BE2C (cell line): Measurements from ENCODE around the gene KASH5.

Experiments
- DNase-seq: peaks from one replicate; pipeline ENCODE4 v3.0.0-alpha.2; 2020
- H3K27me3 ChIP-seq: fragments of 250-450 bp; sonication (Bioruptor Pico); 2 replicates; pipeline ENCODE4 v1.5.1; 2020; ENCODE audit warnings: mild to moderate bottlenecking
- H3K36me3 ChIP-seq: fragments of 250-450 bp; sonication (Bioruptor Pico); 2 replicates; pipeline ENCODE4 v1.5.1; 2020; ENCODE audit warnings: mild to moderate bottlenecking
- H3K4me1 ChIP-seq: fragments of 250-450 bp; sonication (Bioruptor Pico); 2 replicates; pipeline ENCODE4 v1.5.1; 2020
- H3K4me3 ChIP-seq: 2 replicates; pipeline ENCODE4 v1.5.1; 2011; ENCODE audit warnings: low read depth, low read length
- H3K9me3 ChIP-seq: fragments of 250-450 bp; sonication (Bioruptor Pico); 2 replicates; pipeline ENCODE4 v1.5.1; 2020
- TF ChIP-seq, protein P1 (sequence below): IDR thresholded peaks from 2 replicates; pipeline ENCODE4 v1.5.1; 2012; ENCODE audit warnings: mild to moderate bottlenecking, low read depth, low read length

Gene KASH5

GRCh38 chr19:49340865-49341718 lies 47.0 kb upstream of the KASH5 start:
- no peaks in the 10 kb centered on the region for H3K27me3 ChIP-seq
- no peaks in the 10 kb centered on the region; the same call in 1 of the 2 replicates for H3K4me1 ChIP-seq
- no peak for DNase-seq
- H3K9me3 ChIP-seq, result no peaks in the 10 kb centered on the region; the same call in 1 of the 2 replicates
- no peaks in the 10 kb centered on the region for H3K36me3 ChIP-seq
- no peak overlapping the region for H3K4me3 ChIP-seq
- TF ChIP-seq, protein P1, sequence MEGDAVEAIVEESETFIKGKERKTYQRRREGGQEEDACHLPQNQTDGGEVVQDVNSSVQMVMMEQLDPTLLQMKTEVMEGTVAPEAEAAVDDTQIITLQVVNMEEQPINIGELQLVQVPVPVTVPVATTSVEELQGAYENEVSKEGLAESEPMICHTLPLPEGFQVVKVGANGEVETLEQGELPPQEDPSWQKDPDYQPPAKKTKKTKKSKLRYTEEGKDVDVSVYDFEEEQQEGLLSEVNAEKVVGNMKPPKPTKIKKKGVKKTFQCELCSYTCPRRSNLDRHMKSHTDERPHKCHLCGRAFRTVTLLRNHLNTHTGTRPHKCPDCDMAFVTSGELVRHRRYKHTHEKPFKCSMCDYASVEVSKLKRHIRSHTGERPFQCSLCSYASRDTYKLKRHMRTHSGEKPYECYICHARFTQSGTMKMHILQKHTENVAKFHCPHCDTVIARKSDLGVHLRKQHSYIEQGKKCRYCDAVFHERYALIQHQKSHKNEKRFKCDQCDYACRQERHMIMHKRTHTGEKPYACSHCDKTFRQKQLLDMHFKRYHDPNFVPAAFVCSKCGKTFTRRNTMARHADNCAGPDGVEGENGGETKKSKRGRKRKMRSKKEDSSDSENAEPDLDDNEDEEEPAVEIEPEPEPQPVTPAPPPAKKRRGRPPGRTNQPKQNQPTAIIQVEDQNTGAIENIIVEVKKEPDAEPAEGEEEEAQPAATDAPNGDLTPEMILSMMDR, result no peak

DNA sequence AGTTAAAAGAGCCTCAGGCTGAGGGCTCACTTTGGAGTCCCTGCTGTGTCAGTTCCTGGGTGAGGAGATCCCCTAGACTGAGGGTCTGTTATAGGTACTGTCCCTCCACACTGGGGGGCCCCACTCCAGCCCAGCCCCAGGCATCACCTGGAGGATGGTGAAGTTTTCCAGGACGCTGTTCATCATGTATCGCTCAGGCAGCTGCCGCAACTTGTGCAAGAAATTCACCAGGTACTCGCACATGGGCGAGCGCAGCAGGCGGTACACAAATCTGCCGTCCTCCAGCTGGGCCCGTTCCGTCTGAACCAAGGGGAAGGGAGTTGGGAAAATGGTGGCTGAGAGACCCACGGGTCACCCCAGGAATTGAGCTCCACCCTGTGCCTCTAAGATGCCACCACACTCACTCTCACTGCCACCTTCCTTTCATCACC lies 45.7 kb upstream of the KASH5 start:
- H3K27me3 ChIP-seq, result no peaks in the 10 kb centered on the region
- no peaks in the 10 kb centered on the region for H3K36me3 ChIP-seq
- H3K9me3 ChIP-seq, result no peaks in the 10 kb centered on the region; the same call in 1 of the 2 replicates
- H3K4me3 ChIP-seq, result no peak overlapping the region
- no peak for DNase-seq
- no peaks in the 10 kb centered on the region; the same call in 1 of the 2 replicates for H3K4me1 ChIP-seq
- TF ChIP-seq, protein P1, result no peak

DNA sequence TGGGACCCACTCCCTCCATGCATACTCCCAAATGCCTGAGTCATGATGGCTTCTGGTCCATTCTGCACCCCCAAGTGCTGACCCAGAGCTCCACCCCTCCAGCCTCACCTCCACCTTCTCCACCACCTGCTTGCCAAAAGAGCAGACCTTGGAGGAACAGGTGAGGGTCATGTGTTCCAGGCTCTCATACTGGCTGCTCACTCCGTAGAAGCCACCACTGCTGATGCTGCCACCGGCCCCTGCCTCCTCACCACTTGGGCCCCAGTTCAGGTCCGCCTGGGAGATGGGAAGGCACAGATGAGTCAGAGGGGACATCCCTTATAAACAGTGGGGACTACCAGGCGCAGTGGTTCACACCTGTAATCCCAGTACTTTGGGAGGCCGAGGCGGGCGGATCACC lies 44.9 kb upstream of the KASH5 start:
- no peak for DNase-seq
- TF ChIP-seq, protein P1, result no peak
- Histone ChIP-seq H3K4me1 (no peaks in the 10 kb centered on the region; the same call in 1 of the 2 replicates), H3K9me3 (no peaks in the 10 kb centered on the region; the same call in 1 of the 2 replicates), H3K27me3 (no peaks in the 10 kb centered on the region), H3K36me3 (no peaks in the 10 kb centered on the region), H3K4me3 (no peak overlapping the region)

DNA sequence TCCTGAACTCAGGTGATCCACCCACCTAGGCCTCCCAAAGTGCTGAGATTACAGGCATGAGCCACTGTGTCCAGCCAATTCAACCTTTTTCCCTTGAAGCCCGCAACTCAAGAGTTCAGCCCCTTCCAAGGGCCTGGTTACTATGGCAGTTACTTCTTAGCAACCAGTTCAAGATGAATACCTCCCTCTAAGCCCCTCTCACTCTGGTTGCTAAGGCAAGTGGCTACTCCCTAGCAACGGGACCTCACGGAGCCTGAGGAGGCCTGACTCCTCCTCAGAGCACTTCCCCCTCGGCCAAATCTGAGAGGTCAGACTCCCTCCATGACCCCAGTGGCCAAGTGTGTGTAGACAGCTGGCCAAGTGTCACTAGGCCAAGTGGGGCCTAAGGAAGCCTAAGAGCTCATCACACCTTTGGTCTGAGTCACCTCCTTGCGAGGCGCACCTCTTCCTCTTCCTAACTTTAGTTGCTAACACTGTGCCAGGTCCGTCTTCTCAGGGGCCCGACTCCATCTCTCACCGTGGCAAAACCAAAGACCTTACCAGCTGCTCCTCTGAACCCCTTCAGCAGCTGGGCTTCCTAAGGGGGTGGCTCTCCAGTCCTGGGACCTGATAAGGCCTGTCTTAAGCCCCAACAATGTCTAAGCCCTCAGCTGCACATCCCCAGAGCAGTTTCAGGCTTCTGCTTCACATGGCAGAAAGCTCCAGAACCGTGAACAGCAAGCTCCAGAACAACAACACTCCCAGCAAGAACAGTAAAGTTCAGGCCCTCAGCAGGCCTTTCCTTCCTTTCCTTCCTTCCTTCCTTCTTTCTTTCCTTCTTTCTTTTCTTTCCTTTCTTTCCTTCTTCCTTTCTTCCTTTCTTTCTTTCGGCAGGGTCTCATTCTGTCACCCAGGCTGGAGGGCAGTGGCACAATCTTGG lies 43.3 kb upstream of the KASH5 start:
- no peaks in the 10 kb centered on the region for H3K27me3 ChIP-seq
- DNase-seq, result no peak
- H3K36me3 ChIP-seq, result no peaks in the 10 kb centered on the region
- no peak overlapping the region for H3K4me3 ChIP-seq
- TF ChIP-seq, protein P1, result no peak
- H3K9me3 ChIP-seq, result no peaks in the 10 kb centered on the region; the same call in 1 of the 2 replicates
- H3K4me1 ChIP-seq, result no peaks in the 10 kb centered on the region

DNA sequence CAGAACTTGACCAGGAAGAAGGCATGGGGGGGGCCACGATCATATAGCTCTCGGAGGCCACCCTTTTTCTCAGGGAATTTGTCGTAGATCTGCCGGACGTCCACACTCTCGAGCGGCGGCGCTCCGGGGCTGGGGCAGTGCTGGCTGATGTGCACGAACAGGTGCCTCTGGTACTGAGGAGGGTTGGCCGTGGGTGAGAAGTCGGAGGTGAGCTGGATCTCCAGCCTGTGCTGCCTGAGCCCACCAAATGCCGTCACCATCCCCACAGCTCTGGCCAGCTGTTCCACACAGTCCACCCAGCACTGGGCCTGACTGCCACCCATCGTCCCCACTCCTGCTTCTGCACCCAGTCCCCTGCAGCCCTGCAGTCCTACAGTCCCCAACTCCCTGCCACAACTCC lies 40.9 kb upstream of the KASH5 start:
- no peaks in the 10 kb centered on the region for H3K27me3 ChIP-seq
- H3K4me3 ChIP-seq, result no peak overlapping the region
- H3K36me3 ChIP-seq, result no peaks in the 10 kb centered on the region
- no peaks in the 10 kb centered on the region for H3K4me1 ChIP-seq
- no peaks in the 10 kb centered on the region for H3K9me3 ChIP-seq
- no peak for DNase-seq
- TF ChIP-seq, protein P1, result no peak
